Left lobe of liver (tissue), 2 donors: ENCODE data around the gene POLR1C. TPM values are rescaled to one million over a fixed set of nuclear protein-coding genes. Genes with fewer than 3 reads are reported as not detected.
"Not testable (repeated sequence)": the region's sequence is repeated elsewhere in the genome, so short reads cannot be mapped to it uniquely, and the experiment has no call there.

Experiments used
- ATAC-seq: fragments of 200-7000 bp; cut with Tn5 transposase; one replicate; pipeline ENCODE4 v1.9.1; 2020; ENCODE audit warnings: mild to moderate bottlenecking, moderate library complexity
- DNase-seq: peaks from one replicate; pipeline ENCODE4 v3.0.0-alpha.2; 2020; ENCODE audit warnings: low spot score
- total RNA-seq: library from RNA; stranded (reverse); gene quantifications from one replicate; pipeline ENCODE4 v1.2.1, GENCODE V29; 2021
- donor health status: DM: no; HTN: no; CAD: no; lungs with moderate emphysema.
- donor health status: DM: no; HTN: yes; CAD: no.

POLR1C gene
- total RNA-seq, 1 donor from 2014 or later = 13.3 TPM

GRCh38 chr6:43557620-43558019 is 40.7 kb downstream of the POLR1C start:
- DNase-seq, ATAC-seq: not testable (repeated sequence)

- DNase-seq (no peak), ATAC-seq (no peak)
These were observed 42.4 kb downstream of the POLR1C start for GRCh38 chr6:43559328-43559727.

DNA sequence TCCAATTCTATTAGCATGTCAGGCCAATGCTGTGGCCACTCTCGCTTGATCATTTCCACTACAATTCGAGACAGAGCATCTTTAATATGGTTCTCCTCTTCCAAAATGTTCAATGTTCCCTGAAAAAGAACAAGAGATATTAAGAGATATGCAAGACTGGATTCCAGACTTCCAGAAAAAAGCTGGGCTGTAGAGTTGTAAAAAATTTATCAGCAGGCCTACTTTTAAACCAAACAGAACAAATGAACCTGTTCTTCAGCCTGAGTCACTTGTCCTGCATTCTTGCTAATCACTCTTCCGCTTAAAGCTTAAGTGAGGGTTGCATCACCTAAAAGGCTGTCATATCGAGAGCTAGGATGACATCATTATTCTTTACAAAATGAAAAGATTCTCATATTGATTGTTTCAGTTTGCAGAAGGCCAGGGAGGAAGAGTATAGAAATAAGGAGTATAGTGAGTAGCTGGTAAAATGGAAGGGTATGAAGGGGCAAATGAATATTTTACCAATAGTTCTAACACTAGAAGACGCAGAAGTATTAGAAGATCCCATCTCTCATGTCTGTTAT is 54.1 kb downstream of the POLR1C start:
- no peak for ATAC-seq
- DNase-seq = no peak

Other genes with a start within 250 kb of the POLR1C start
- 269 TPM for gene SLC22A7, start 218.8 kb upstream of the POLR1C start, total RNA-seq
- gene CRIP3, start 208.3 kb upstream of the POLR1C start, total RNA-seq = 8.4 TPM
- 9.4 TPM for gene ZNF318, start 147.4 kb upstream of the POLR1C start, total RNA-seq
- 11.9 TPM for gene ABCC10, start 89.5 kb upstream of the POLR1C start, total RNA-seq
- gene DLK2, start 61.5 kb upstream of the POLR1C start, total RNA-seq = not detected
- gene TJAP1, start 39.5 kb upstream of the POLR1C start, total RNA-seq = 14.0 TPM
- gene LRRC73, start 6.7 kb upstream of the POLR1C start, total RNA-seq = 0.40 TPM
- gene YIPF3, start 163 bp upstream of the POLR1C start, total RNA-seq = 67.9 TPM
- 14.6 TPM for gene XPO5, start 58.9 kb downstream of the POLR1C start, total RNA-seq
- gene POLH, start 59.1 kb downstream of the POLR1C start, total RNA-seq = 7.2 TPM
- gene GTPBP2, start 112.2 kb downstream of the POLR1C start, total RNA-seq = 13.7 TPM
- 9.8 TPM for gene MAD2L1BP, start 118.8 kb downstream of the POLR1C start, total RNA-seq
- not detected for gene RSPH9, start 127.9 kb downstream of the POLR1C start, total RNA-seq
- 26.6 TPM for gene MRPS18A, start 170.7 kb downstream of the POLR1C start, total RNA-seq